Uterus (tissue), 2 donors: ENCODE measurements around the gene INTS11.

Experiments
- POLR2A ChIP-seq, 2 donors: fragments of 450-650 bp; IDR thresholded peaks; one replicate each; pipeline ENCODE4 v1.6.1; 2016; ENCODE audit warnings: antibody characterized with exemption in 2 of 2, mild to moderate bottlenecking in 1 of 2, moderate library complexity in 1 of 2
- TF ChIP-seq, protein P1 (sequence below), 4 experiments: fragments of 200-600 bp in 2 of 4; fragments of 450-650 bp in 2 of 4; sonication (generic) in 2 of 4; IDR thresholded peaks; one replicate each; pipeline ENCODE4 v1.5.1; 2016 to 2019; ENCODE audit warnings: antibody characterized with exemption in 4 of 4, mild to moderate bottlenecking in 2 of 4, moderate library complexity in 1 of 4

DNA sequence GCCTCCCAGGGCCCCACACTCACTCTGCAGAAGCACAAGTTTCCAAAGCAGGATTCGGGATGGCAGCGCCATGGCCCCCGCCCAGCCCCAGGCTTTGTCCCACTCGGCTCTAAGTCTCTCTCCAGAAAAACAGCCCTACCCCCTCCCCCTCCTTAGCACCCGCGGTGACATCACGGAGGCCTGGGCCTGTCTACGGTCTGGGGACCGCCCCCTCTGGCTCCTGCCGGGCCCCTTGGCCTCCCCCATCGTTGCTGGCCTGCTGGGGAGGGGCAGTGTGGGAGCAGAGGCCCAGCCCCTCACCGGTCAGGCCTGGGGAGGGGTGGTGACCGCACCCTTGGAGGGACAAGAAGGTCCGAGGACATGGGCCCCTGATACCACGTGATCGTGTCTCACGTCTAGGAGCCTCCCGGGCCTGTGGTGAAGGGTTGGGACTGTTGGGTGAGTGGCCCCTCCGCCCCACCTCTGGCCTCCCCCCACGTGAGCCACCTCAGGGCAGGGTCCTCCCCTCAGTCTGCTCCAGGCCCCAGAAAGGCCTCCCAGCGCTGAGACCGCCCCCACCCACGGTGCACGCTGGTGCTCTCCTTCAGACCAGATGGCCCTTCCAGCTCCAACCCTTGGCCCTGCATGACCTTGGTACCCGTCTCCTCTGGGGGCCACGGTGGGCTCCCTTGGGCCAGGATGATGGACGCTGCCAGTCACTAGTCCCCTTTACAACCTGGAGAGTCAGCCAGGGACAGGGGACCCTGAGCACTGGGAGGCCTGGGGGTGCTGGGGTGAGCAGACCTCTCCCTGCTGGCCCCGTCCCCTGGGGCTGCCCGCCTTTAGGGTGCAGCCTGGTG is 34.2 kb upstream of the INTS11 start, which contains the start of gene MXRA8:
- TF ChIP-seq, protein P1, sequence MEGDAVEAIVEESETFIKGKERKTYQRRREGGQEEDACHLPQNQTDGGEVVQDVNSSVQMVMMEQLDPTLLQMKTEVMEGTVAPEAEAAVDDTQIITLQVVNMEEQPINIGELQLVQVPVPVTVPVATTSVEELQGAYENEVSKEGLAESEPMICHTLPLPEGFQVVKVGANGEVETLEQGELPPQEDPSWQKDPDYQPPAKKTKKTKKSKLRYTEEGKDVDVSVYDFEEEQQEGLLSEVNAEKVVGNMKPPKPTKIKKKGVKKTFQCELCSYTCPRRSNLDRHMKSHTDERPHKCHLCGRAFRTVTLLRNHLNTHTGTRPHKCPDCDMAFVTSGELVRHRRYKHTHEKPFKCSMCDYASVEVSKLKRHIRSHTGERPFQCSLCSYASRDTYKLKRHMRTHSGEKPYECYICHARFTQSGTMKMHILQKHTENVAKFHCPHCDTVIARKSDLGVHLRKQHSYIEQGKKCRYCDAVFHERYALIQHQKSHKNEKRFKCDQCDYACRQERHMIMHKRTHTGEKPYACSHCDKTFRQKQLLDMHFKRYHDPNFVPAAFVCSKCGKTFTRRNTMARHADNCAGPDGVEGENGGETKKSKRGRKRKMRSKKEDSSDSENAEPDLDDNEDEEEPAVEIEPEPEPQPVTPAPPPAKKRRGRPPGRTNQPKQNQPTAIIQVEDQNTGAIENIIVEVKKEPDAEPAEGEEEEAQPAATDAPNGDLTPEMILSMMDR (IDR thresholded peaks at IDR 0.05) = no peak
- TF ChIP-seq POLR2A (IDR thresholded peaks at IDR 0.05) = peak; percentile 53 to 71
